ENCODE results near the gene ATP5IF1. TPM values are rescaled to one million over a fixed set of nuclear protein-coding genes. Genes with fewer than 3 reads are reported as not detected.

The ATP5IF1 gene
- total RNA-seq, 1 experiment from 2014 or later, result 169 TPM

GRCh38 chr1:28197682-28198415 lies 38.1 kb upstream of the ATP5IF1 start:
- Histone ChIP-seq H3K9me3 (ENCODE audit: control insufficient read depth in 1 of 2, insufficient read depth in 1 of 2, low read depth in 1 of 2, low read length in 2 of 2) (no peaks in the 10 kb centered on the region), H3K4me2 (ENCODE audit: low read length) (peak overlapping the region; percentile 26), H2AFZ (ENCODE audit: low read depth, low read length, poor library complexity, severe bottlenecking) (no peak overlapping the region), H3K9ac (ENCODE audit: low read length) (no peak overlapping the region), H3K4me3 (replicated peaks in 1 of 2; ENCODE audit: low read depth in 1 of 2, low read length in 2 of 2) (no peak overlapping the region), H3K27ac (ENCODE audit: low read depth, low read length) (peak overlapping the region; percentile 34; the same call in 1 of the 2 replicates), H3K79me2 (ENCODE audit: insufficient read depth, low read length) (no peaks in the 10 kb centered on the region), H3K4me1 (ENCODE audit: control insufficient read depth in 1 of 2, insufficient read depth in 2 of 2, low read length in 2 of 2) (peaks cover 19 to 36% of the 10 kb centered on the region in 2 experiments), H3K36me3 (ENCODE audit: control insufficient read depth in 1 of 2, insufficient read depth in 2 of 2, low read length in 2 of 2) (peaks cover 28 to 31% of the 10 kb centered on the region in 2 experiments), H3K9me2 (ENCODE audit: insufficient read depth) (no peaks in the 10 kb centered on the region), H4K20me1 (ENCODE audit: insufficient read depth) (no peaks in the 10 kb centered on the region), H3K27me3 (ENCODE audit: insufficient read depth, low read length) (no peaks in the 10 kb centered on the region)
- no peak for ATAC-seq
- DNase-seq (ENCODE audit: low read depth, low spot score), result no peak
- no peak for TF ChIP-seq SRF (IDR thresholded peaks at IDR 0.05; ENCODE audit: low read depth)
- TF ChIP-seq SP1 (IDR thresholded peaks at IDR 0.05; ENCODE audit: low read depth), result 0 out of 2 replicates have a peak, but pooled peaks have one; percentile 16
- TF ChIP-seq FOSL1 (IDR thresholded peaks at IDR 0.05; ENCODE audit: low read depth), result no peak
- intact Hi-C loops (cut with micrococcal nuclease), result no loop called here
- ChIA-PET CTCF (interaction anchor here (1.2 kb wide), 1 partner anchor 11 kb away, joined by 7 read pairs; no protein-coding TSS in a partner anchor), POLR2A (interaction anchor here (1.2 kb wide), 1 partner anchor 93 kb away, joined by 4 read pairs; no protein-coding TSS in a partner anchor), RAD21 (ENCODE audit: low non-redundant PET in 1 of 2, low total read pairs in 2 of 2, uncharacterized antibody in 2 of 2, unreplicated experiment in 2 of 2) (no interaction called here)
- no TSS peak for BruUV-seq (replicated peaks)

DNA sequence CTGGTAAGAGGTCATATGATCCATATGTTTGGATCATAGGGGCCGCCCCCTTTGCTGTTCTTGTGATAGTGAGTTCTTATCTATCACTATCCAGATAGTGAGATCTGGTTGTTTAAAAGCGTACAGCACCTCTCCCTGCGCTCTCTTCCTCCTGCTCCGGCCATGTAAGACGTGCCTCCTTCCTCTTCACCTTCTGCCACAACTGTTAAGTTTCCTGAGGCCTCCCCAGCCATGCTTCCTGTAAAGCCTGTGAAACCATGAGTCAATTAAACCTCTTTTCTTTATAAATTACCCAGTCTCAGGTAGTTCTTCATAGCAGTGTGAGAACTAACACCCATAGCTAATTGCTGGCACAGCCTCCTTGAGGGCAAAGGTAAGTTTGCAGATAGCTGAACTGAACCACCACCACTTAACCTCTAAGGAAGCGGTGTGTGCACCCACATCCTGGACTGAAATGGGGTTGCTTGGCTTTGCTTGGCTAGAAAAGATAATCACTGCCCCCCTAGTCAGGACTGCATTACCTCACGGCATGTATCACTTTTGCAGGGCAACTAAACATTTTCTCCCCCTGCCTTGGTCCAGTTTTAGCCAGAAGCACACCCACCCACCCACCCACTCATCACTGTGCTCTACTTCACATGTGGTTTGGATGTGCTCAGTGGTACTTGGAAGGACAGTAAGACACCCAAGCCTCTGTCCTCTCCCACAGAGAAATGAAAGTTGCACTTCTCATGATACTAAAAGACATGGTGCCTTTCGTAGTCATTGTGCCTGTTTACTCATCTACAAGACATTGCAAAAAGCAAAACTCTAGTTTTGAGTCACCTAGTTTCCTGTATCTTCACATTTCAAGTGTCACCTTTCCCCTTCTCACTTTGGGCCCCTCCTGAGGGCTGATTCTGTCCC lies 36.3 kb upstream of the ATP5IF1 start:
- Histone ChIP-seq H3K9ac (ENCODE audit: low read length) (no peak overlapping the region), H3K4me3 (replicated peaks in 1 of 2; ENCODE audit: low read depth in 1 of 2, low read length in 2 of 2) (no peak overlapping the region), H3K27me3 (ENCODE audit: insufficient read depth, low read length) (no peaks in the 10 kb centered on the region), H4K20me1 (ENCODE audit: insufficient read depth) (no peaks in the 10 kb centered on the region), H3K9me3 (ENCODE audit: control insufficient read depth in 1 of 2, insufficient read depth in 1 of 2, low read depth in 1 of 2, low read length in 2 of 2) (no peaks in the 10 kb centered on the region), H3K9me2 (ENCODE audit: insufficient read depth) (no peaks in the 10 kb centered on the region), H2AFZ (ENCODE audit: low read depth, low read length, poor library complexity, severe bottlenecking) (no peak overlapping the region), H3K27ac (ENCODE audit: low read depth, low read length) (no peak overlapping the region), H3K79me2 (ENCODE audit: insufficient read depth, low read length) (no peaks in the 10 kb centered on the region), H3K4me2 (ENCODE audit: low read length) (no peak overlapping the region), H3K36me3 (ENCODE audit: control insufficient read depth in 1 of 2, insufficient read depth in 2 of 2, low read length in 2 of 2) (peaks cover 41 to 42% of the 10 kb centered on the region in 2 experiments), H3K4me1 (ENCODE audit: control insufficient read depth in 1 of 2, insufficient read depth in 2 of 2, low read length in 2 of 2) (peaks cover 15 to 21% of the 10 kb centered on the region in 2 experiments)
- no TSS peak for BruUV-seq (replicated peaks)
- no peak for ATAC-seq
- CTCF ChIA-PET, result no interaction called here
- POLR2A ChIA-PET, result no interaction called here
- DNase-seq (ENCODE audit: low read depth, low spot score), result no peak
- intact Hi-C loops (cut with micrococcal nuclease), result no loop called here
- RAD21 ChIA-PET (ENCODE audit: low non-redundant PET in 1 of 2, low total read pairs in 2 of 2, uncharacterized antibody in 2 of 2, unreplicated experiment in 2 of 2), result no interaction called here
- TF ChIP-seq SRF (IDR thresholded peaks at IDR 0.05; ENCODE audit: low read depth), result no peak
- TF ChIP-seq SIN3A (IDR thresholded peaks at IDR 0.05; ENCODE audit: low read depth), result no peak
- TF ChIP-seq ZFX (IDR thresholded peaks at IDR 0.05), result no peak
- TF ChIP-seq EZH2phosphoT487 (IDR thresholded peaks at IDR 0.05; ENCODE audit: borderline replicate concordance), result no peak
- no peak for TF ChIP-seq RAD21 (IDR thresholded peaks at IDR 0.05; ENCODE audit: low read depth)
- TF ChIP-seq YY1 (IDR thresholded peaks at IDR 0.05; ENCODE audit: extremely low read depth, insufficient replicate concordance, low read depth, low read length), result no peak
- TF ChIP-seq ATF3 (IDR thresholded peaks at IDR 0.05), result no peak
- no peak for TF ChIP-seq CEBPB (IDR thresholded peaks at IDR 0.05; ENCODE audit: low read depth)
- TF ChIP-seq POLR2AphosphoS5 (IDR thresholded peaks at IDR 0.05; ENCODE audit: low read depth, low read length), result no peak
- TF ChIP-seq ZNF274 (IDR thresholded peaks at IDR 0.05; ENCODE audit: low read depth, low read length), result no peak
- TF ChIP-seq POLR2A (IDR thresholded peaks at IDR 0.05; ENCODE audit: borderline replicate concordance, extremely low read depth, insufficient read depth, insufficient read length), result no peak
- TF ChIP-seq CBX3 (IDR thresholded peaks at IDR 0.05; ENCODE audit: low read depth), result no peak
- no peak for TF ChIP-seq EZH2 (IDR thresholded peaks at IDR 0.05)
- no peak for TF ChIP-seq CTCF (IDR thresholded peaks at IDR 0.05 in 2 of 3, conservative IDR thresholded peaks at IDR 0.05 in 1 of 3; ENCODE audit: borderline replicate concordance in 1 of 3, insufficient read depth in 1 of 3, low read depth in 2 of 3, low read length in 2 of 3)
